ENCODE data around the gene RANBP2.

RANBP2 gene

GRCh38 chr2:108776475-108776874 lies 57.2 kb downstream of the RANBP2 start:
- H4K20me1 ChIP-seq = peaks cover 0 to 47% (median 9%) of the 10 kb centered on the region in 11 experiments; a peak in 10 of 22 replicates
- peaks cover 0 to 6% (median 0%) of the 10 kb centered on the region in 10 experiments; a peak in 1 of 20 replicates for H3K4me1 ChIP-seq
- H3K4me3 ChIP-seq = no peak overlapping the region
- no peak overlapping the region for H3K9ac ChIP-seq
- no peak for TF ChIP-seq Cebpa-rat (IDR thresholded peaks at IDR 0.05)
- no peak overlapping the region for H3K27ac ChIP-seq
- H3K36me3 ChIP-seq = peaks cover 91 to 100% (median 97%) of the 10 kb centered on the region in 11 experiments
- H3K4me2 ChIP-seq = no peak overlapping the region; a peak in 1 of 22 replicates
- no peaks in the 10 kb centered on the region for H3K9me3 ChIP-seq (replicated peaks in 1 of 11)
- H3K27me3 ChIP-seq = no peaks in the 10 kb centered on the region

GRCh38 chr2:108778857-108779256 lies 59.6 kb downstream of the RANBP2 start:
- no peak overlapping the region for H3K4me3 ChIP-seq
- peaks cover 84 to 100% (median 96%) of the 10 kb centered on the region in 11 experiments for H3K36me3 ChIP-seq
- no peak for TF ChIP-seq Cebpa-rat (IDR thresholded peaks at IDR 0.05)
- no peak overlapping the region for H3K4me2 ChIP-seq
- no peak overlapping the region for H3K9ac ChIP-seq
- no peak overlapping the region for H3K27ac ChIP-seq
- H3K9me3 ChIP-seq (replicated peaks in 1 of 11) = no peaks in the 10 kb centered on the region
- H4K20me1 ChIP-seq = peaks cover 0 to 43% (median 9%) of the 10 kb centered on the region in 11 experiments; a peak in 10 of 22 replicates
- H3K27me3 ChIP-seq = no peaks in the 10 kb centered on the region
- H3K4me1 ChIP-seq = peaks cover 0 to 20% (median 0%) of the 10 kb centered on the region in 10 experiments; a peak in 4 of 20 replicates

- H3K4me2 ChIP-seq = peak overlapping the region; percentile 82 to 92 (median 89)
- H3K9me3 ChIP-seq (replicated peaks in 1 of 11) = no peaks in the 10 kb centered on the region
- H3K9ac ChIP-seq = peak overlapping the region; percentile 82 to 91 (median 88)
- H3K4me3 ChIP-seq = peak overlapping the region; percentile 78 to 92 (median 84)
- no peaks in the 10 kb centered on the region for H3K27me3 ChIP-seq
- H3K4me1 ChIP-seq = peaks cover 7 to 33% (median 24%) of the 10 kb centered on the region in 10 experiments; a peak in 19 of 20 replicates
- TF ChIP-seq Cebpa-rat (IDR thresholded peaks at IDR 0.05) = no peak
- peaks cover 24 to 67% (median 54%) of the 10 kb centered on the region in 11 experiments for H3K36me3 ChIP-seq
- H3K27ac ChIP-seq = peak overlapping the region in 10 of 11 experiments; percentile 73 to 86 (median 82); a peak in 16 of 22 replicates
- peaks cover 0 to 4% (median 0%) of the 10 kb centered on the region in 11 experiments; a peak in 1 of 22 replicates for H4K20me1 ChIP-seq
Measured at GRCh38 chr2:108786008-108786353, 66.7 kb downstream of the RANBP2 start.

GRCh38 chr2:108786354-108787215 lies 67.3 kb downstream of the RANBP2 start, which contains the start of gene CCDC138:
TSS of gene CCDC138 (plus strand) at chr2:108786771. CDS start at chr2:108786823, 52 bp downstream.
- Histone ChIP-seq H3K27ac (peak within 1 kb of the TSS; percentile 61 to 86 (median 82)), H3K36me3 (peaks cover 21 to 67% (median 48%) of the 10 kb centered on the region in 11 experiments), H3K9ac (peak within 1 kb of the TSS; percentile 82 to 91 (median 88)), H3K27me3 (no peaks in the 10 kb centered on the region), H3K4me3 (peak within 1 kb of the TSS; percentile 78 to 92 (median 84)), H3K4me1 (peaks cover 7 to 33% (median 24%) of the 10 kb centered on the region in 10 experiments; a peak in 19 of 20 replicates), H3K9me3 (replicated peaks in 1 of 11) (no peaks in the 10 kb centered on the region), H3K4me2 (peak within 1 kb of the TSS; percentile 82 to 92 (median 89)), H4K20me1 (peaks cover 0 to 4% (median 0%) of the 10 kb centered on the region in 11 experiments; a peak in 1 of 22 replicates)
- TF ChIP-seq Cebpa-rat (IDR thresholded peaks at IDR 0.05) = no peak

GRCh38 chr2:108787216-108787541 lies 67.9 kb downstream of the RANBP2 start:
- peak overlapping the region; percentile 82 to 91 (median 88) for H3K9ac ChIP-seq
- H3K36me3 ChIP-seq = peaks cover 26 to 67% (median 47%) of the 10 kb centered on the region in 11 experiments
- H3K27ac ChIP-seq = peak overlapping the region; percentile 61 to 86 (median 82); a peak in 21 of 22 replicates

GRCh38 chr2:108803045-108803736 lies 83.9 kb downstream of the RANBP2 start:
- TF ChIP-seq Cebpa-rat (IDR thresholded peaks at IDR 0.05) = no peak
- Histone ChIP-seq H4K20me1 (peaks cover 0 to under 1% (median 0%) of the 10 kb centered on the region in 11 experiments; a peak in 1 of 22 replicates), H3K9me3 (replicated peaks in 1 of 11) (peaks cover 4 to 15% (median 9%) of the 10 kb centered on the region in 11 experiments; a peak in 20 of 22 replicates), H3K4me2 (no peak overlapping the region), H3K9ac (no peak overlapping the region), H3K27ac (no peak overlapping the region), H3K4me1 (peaks cover 0 to 15% (median 6%) of the 10 kb centered on the region in 10 experiments; a peak in 8 of 20 replicates), H3K27me3 (no peaks in the 10 kb centered on the region), H3K36me3 (peaks cover 40 to 76% (median 66%) of the 10 kb centered on the region in 11 experiments), H3K4me3 (no peak overlapping the region)

More at GRCh38 chr2:108787216-108787541, 67.9 kb downstream of the RANBP2 start:
- Histone ChIP-seq H3K9me3 (replicated peaks in 1 of 11) (no peaks in the 10 kb centered on the region), H3K4me2 (peak overlapping the region; percentile 82 to 92 (median 89)), H4K20me1 (peaks cover 0 to 4% (median 0%) of the 10 kb centered on the region in 11 experiments; a peak in 1 of 22 replicates), H3K4me1 (peaks cover 7 to 30% (median 24%) of the 10 kb centered on the region in 10 experiments; a peak in 19 of 20 replicates), H3K27me3 (no peaks in the 10 kb centered on the region), H3K4me3 (peak overlapping the region; percentile 78 to 92 (median 84))
- no peak for TF ChIP-seq Cebpa-rat (IDR thresholded peaks at IDR 0.05)

- H3K4me2 ChIP-seq = no peak overlapping the region
- H3K9ac ChIP-seq = no peak overlapping the region
- no peaks in the 10 kb centered on the region for H3K4me1 ChIP-seq
- no peaks in the 10 kb centered on the region; a peak in 1 of 22 replicates for H4K20me1 ChIP-seq
- H3K9me3 ChIP-seq (replicated peaks in 1 of 11) = peaks cover 22 to 32% (median 27%) of the 10 kb centered on the region in 11 experiments
- no peak overlapping the region for H3K4me3 ChIP-seq
- no peak overlapping the region for H3K27ac ChIP-seq
- peaks cover 53 to 76% (median 72%) of the 10 kb centered on the region in 11 experiments for H3K36me3 ChIP-seq
- TF ChIP-seq Cebpa-rat (IDR thresholded peaks at IDR 0.05) = no peak
- no peaks in the 10 kb centered on the region for H3K27me3 ChIP-seq
Measured at GRCh38 chr2:108805032-108805431, 85.8 kb downstream of the RANBP2 start.

GRCh38 chr2:108805782-108806181 lies 86.5 kb downstream of the RANBP2 start:
- Histone ChIP-seq H3K4me1 (no peaks in the 10 kb centered on the region), H3K9ac (no peak overlapping the region), H3K27me3 (no peaks in the 10 kb centered on the region), H3K27ac (no peak overlapping the region), H3K36me3 (peaks cover 55 to 80% (median 75%) of the 10 kb centered on the region in 11 experiments), H3K4me2 (no peak overlapping the region), H3K9me3 (replicated peaks in 1 of 11) (peaks cover 28 to 36% (median 33%) of the 10 kb centered on the region in 11 experiments), H4K20me1 (no peaks in the 10 kb centered on the region; a peak in 1 of 22 replicates), H3K4me3 (no peak overlapping the region)
- no peak for TF ChIP-seq Cebpa-rat (IDR thresholded peaks at IDR 0.05)
